HEK293 (cell line): ENCODE measurements around the gene ZNF236.

Experiments
- ZFP37 ChIP-seq: fragments of 450-650 bp; formaldehyde crosslinking; IDR thresholded peaks from 2 replicates; pipeline ENCODE4 v1.5.1; 2016; ENCODE audit warnings: missing biosample characterization, missing genetic modification characterization
- ZNF140 ChIP-seq: fragments of 450-650 bp; formaldehyde crosslinking; IDR thresholded peaks from 2 replicates; pipeline ENCODE4 v1.5.1; 2016; ENCODE audit warnings: missing biosample characterization, missing genetic modification characterization
- TF ChIP-seq, protein P1 (sequence below): fragments of 450-650 bp; formaldehyde crosslinking; IDR thresholded peaks from 2 replicates; pipeline ENCODE4 v1.5.1; 2016; ENCODE audit warnings: missing biosample characterization, missing genetic modification characterization
- TF ChIP-seq, protein P2 (sequence below): fragments of 450-650 bp; formaldehyde crosslinking; IDR thresholded peaks from 2 replicates; pipeline ENCODE4 v1.5.1; 2016; ENCODE audit warnings: missing biosample characterization, missing genetic modification characterization
- TF ChIP-seq, protein P3 (sequence below): fragments of 450-650 bp; formaldehyde crosslinking; IDR thresholded peaks from 2 replicates; pipeline ENCODE4 v1.5.1; 2016; ENCODE audit warnings: missing biosample characterization, missing genetic modification characterization

DNA sequence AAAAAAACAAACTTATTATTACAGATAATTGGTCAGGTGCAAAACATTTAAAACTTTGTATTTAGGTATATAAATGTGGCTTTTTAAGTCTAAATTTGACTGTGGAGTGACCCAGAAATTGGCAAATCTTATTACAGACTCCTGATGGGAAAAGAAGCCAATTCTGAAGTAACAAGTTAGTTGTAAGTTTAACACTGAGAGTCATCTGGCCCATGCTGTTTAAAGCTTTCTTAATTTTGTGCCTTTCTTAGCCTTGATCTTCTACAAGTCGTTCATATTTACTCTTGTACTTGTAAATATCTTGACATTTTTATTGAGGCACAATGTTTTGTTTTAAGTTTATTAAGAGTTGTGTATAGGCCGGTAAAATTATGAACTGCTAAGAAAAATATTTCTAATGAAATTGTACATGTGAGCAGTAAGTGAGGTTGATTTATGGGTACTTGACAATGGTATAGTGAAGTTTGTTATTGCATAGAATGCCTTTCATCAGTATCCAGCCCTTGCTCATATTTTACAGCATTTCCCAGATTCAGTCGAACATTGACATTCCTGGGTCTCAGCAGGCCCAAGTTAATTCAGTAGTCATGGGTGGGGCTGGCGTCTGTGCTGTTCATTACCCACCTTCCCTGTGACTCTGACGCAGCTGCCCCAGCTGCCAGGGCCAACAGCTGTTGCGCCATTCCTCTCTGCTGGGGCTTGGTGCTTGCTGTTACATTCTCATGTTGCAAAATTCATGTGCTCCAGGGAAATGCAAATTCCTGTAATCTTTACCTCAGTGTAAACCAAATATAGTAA lies 121.4 kb downstream of the ZNF236 start:
- TF ChIP-seq, protein P1, sequence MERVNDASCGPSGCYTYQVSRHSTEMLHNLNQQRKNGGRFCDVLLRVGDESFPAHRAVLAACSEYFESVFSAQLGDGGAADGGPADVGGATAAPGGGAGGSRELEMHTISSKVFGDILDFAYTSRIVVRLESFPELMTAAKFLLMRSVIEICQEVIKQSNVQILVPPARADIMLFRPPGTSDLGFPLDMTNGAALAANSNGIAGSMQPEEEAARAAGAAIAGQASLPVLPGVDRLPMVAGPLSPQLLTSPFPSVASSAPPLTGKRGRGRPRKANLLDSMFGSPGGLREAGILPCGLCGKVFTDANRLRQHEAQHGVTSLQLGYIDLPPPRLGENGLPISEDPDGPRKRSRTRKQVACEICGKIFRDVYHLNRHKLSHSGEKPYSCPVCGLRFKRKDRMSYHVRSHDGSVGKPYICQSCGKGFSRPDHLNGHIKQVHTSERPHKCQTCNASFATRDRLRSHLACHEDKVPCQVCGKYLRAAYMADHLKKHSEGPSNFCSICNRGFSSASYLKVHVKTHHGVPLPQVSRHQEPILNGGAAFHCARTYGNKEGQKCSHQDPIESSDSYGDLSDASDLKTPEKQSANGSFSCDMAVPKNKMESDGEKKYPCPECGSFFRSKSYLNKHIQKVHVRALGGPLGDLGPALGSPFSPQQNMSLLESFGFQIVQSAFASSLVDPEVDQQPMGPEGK (tag by site-specific recombination) = no peak
- TF ChIP-seq, protein P2, sequence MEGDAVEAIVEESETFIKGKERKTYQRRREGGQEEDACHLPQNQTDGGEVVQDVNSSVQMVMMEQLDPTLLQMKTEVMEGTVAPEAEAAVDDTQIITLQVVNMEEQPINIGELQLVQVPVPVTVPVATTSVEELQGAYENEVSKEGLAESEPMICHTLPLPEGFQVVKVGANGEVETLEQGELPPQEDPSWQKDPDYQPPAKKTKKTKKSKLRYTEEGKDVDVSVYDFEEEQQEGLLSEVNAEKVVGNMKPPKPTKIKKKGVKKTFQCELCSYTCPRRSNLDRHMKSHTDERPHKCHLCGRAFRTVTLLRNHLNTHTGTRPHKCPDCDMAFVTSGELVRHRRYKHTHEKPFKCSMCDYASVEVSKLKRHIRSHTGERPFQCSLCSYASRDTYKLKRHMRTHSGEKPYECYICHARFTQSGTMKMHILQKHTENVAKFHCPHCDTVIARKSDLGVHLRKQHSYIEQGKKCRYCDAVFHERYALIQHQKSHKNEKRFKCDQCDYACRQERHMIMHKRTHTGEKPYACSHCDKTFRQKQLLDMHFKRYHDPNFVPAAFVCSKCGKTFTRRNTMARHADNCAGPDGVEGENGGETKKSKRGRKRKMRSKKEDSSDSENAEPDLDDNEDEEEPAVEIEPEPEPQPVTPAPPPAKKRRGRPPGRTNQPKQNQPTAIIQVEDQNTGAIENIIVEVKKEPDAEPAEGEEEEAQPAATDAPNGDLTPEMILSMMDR (tag by site-specific recombination) = no peak
- TF ChIP-seq, protein P3, sequence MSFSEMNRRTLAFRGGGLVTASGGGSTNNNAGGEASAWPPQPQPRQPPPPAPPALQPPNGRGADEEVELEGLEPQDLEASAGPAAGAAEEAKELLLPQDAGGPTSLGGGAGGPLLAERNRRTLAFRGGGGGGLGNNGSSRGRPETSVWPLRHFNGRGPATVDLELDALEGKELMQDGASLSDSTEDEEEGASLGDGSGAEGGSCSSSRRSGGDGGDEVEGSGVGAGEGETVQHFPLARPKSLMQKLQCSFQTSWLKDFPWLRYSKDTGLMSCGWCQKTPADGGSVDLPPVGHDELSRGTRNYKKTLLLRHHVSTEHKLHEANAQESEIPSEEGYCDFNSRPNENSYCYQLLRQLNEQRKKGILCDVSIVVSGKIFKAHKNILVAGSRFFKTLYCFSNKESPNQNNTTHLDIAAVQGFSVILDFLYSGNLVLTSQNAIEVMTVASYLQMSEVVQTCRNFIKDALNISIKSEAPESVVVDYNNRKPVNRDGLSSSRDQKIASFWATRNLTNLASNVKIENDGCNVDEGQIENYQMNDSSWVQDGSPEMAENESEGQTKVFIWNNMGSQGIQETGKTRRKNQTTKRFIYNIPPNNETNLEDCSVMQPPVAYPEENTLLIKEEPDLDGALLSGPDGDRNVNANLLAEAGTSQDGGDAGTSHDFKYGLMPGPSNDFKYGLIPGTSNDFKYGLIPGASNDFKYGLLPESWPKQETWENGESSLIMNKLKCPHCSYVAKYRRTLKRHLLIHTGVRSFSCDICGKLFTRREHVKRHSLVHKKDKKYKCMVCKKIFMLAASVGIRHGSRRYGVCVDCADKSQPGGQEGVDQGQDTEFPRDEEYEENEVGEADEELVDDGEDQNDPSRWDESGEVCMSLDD (tag by site-specific recombination) = no peak
- TF ChIP-seq ZNF140 (tag by site-specific recombination) = no peak
- no peak for TF ChIP-seq ZFP37 (tag by site-specific recombination)
